ENCODE measurements around the gene PLA2G3. TPM values are rescaled to one million over a fixed set of nuclear protein-coding genes. Genes with fewer than 3 reads are reported as not detected.

The PLA2G3 gene
- total and polyA plus RNA-seq, 2 experiments from 2014 or later, result 18.0 to 34.5 TPM

GRCh38 chr22:31179345-31179744 is 39.0 kb upstream of the PLA2G3 start:
- H2AFZ ChIP-seq, result no peak overlapping the region
- no peak for TF ChIP-seq ZNF462 (CRISPR knock-in tag; IDR thresholded peaks at IDR 0.05)
- TF ChIP-seq, protein P1, sequence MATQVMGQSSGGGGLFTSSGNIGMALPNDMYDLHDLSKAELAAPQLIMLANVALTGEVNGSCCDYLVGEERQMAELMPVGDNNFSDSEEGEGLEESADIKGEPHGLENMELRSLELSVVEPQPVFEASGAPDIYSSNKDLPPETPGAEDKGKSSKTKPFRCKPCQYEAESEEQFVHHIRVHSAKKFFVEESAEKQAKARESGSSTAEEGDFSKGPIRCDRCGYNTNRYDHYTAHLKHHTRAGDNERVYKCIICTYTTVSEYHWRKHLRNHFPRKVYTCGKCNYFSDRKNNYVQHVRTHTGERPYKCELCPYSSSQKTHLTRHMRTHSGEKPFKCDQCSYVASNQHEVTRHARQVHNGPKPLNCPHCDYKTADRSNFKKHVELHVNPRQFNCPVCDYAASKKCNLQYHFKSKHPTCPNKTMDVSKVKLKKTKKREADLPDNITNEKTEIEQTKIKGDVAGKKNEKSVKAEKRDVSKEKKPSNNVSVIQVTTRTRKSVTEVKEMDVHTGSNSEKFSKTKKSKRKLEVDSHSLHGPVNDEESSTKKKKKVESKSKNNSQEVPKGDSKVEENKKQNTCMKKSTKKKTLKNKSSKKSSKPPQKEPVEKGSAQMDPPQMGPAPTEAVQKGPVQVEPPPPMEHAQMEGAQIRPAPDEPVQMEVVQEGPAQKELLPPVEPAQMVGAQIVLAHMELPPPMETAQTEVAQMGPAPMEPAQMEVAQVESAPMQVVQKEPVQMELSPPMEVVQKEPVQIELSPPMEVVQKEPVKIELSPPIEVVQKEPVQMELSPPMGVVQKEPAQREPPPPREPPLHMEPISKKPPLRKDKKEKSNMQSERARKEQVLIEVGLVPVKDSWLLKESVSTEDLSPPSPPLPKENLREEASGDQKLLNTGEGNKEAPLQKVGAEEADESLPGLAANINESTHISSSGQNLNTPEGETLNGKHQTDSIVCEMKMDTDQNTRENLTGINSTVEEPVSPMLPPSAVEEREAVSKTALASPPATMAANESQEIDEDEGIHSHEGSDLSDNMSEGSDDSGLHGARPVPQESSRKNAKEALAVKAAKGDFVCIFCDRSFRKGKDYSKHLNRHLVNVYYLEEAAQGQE (IDR thresholded peaks at IDR 0.05; ENCODE audit: unreplicated experiment), result no peak
- TF ChIP-seq, protein P2, sequence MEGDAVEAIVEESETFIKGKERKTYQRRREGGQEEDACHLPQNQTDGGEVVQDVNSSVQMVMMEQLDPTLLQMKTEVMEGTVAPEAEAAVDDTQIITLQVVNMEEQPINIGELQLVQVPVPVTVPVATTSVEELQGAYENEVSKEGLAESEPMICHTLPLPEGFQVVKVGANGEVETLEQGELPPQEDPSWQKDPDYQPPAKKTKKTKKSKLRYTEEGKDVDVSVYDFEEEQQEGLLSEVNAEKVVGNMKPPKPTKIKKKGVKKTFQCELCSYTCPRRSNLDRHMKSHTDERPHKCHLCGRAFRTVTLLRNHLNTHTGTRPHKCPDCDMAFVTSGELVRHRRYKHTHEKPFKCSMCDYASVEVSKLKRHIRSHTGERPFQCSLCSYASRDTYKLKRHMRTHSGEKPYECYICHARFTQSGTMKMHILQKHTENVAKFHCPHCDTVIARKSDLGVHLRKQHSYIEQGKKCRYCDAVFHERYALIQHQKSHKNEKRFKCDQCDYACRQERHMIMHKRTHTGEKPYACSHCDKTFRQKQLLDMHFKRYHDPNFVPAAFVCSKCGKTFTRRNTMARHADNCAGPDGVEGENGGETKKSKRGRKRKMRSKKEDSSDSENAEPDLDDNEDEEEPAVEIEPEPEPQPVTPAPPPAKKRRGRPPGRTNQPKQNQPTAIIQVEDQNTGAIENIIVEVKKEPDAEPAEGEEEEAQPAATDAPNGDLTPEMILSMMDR (conservative IDR thresholded peaks at IDR 0.05; ENCODE audit: low read depth in 2 of 2), result no peak
- TF ChIP-seq, protein P3, sequence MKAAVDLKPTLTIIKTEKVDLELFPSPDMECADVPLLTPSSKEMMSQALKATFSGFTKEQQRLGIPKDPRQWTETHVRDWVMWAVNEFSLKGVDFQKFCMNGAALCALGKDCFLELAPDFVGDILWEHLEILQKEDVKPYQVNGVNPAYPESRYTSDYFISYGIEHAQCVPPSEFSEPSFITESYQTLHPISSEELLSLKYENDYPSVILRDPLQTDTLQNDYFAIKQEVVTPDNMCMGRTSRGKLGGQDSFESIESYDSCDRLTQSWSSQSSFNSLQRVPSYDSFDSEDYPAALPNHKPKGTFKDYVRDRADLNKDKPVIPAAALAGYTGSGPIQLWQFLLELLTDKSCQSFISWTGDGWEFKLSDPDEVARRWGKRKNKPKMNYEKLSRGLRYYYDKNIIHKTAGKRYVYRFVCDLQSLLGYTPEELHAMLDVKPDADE (IDR thresholded peaks at IDR 0.05), result no peak
- no peak for TF ChIP-seq POLR2AphosphoS5 (IDR thresholded peaks at IDR 0.05; ENCODE audit: low read depth)
- TF ChIP-seq NANOG (IDR thresholded peaks at IDR 0.05; ENCODE audit: borderline replicate concordance), result no peak
- no peak for TF ChIP-seq ZNF331 (CRISPR knock-in tag; IDR thresholded peaks at IDR 0.05; ENCODE audit: low read depth)
- TF ChIP-seq ZNF114 (CRISPR knock-in tag; IDR thresholded peaks at IDR 0.05), result no peak
- TF ChIP-seq JUNB (IDR thresholded peaks at IDR 0.05; ENCODE audit: unreplicated experiment), result no peak
- TF ChIP-seq EZH2 (IDR thresholded peaks at IDR 0.05; ENCODE audit: low read depth, unreplicated experiment), result no peak
- no peak for TF ChIP-seq CREB1 (CRISPR knock-in tag; IDR thresholded peaks at IDR 0.05; ENCODE audit: low read depth)
- no peak for TF ChIP-seq STAT1 (IDR thresholded peaks at IDR 0.05; ENCODE audit: unreplicated experiment)
- TF ChIP-seq EZH2phosphoT487 (IDR thresholded peaks at IDR 0.05; ENCODE audit: unreplicated experiment), result no peak
- no peaks in the 10 kb centered on the region for H4K20me1 ChIP-seq (replicated peaks; ENCODE audit: insufficient read depth)

More at GRCh38 chr22:31179345-31179744, 39.0 kb upstream of the PLA2G3 start:
- Histone ChIP-seq H3K27ac (ENCODE audit: low read depth) (no peak overlapping the region), H3K9me2 (ENCODE audit: insufficient read depth) (no peaks in the 10 kb centered on the region), H3F3A (replicated peaks; ENCODE audit: low read depth) (no peaks in the 10 kb centered on the region), H3K4me3 (no peak overlapping the region), H3K27me3 (ENCODE audit: insufficient read depth) (no peaks in the 10 kb centered on the region), H3K4me1 (ENCODE audit: insufficient read depth) (no peaks in the 10 kb centered on the region), H3K36me3 (ENCODE audit: insufficient read depth) (no peaks in the 10 kb centered on the region), H3K4me2 (no peak overlapping the region), H3K79me2 (replicated peaks; ENCODE audit: insufficient read depth) (peaks cover 8% of the 10 kb centered on the region; the same call in 1 of the 2 replicates)
- Mint-ChIP-seq H3K36me3 (ENCODE audit: low read depth) (peaks cover 19% of the 10 kb centered on the region; the same call in 2 of the 3 replicates), H3K4me1 (no peaks in the 10 kb centered on the region), H3K9me3 (peaks cover 11% of the 10 kb centered on the region), H3K27me3 (ENCODE audit: insufficient read depth, low read depth, poor library complexity) (no peaks in the 10 kb centered on the region), H3K4me3 (no peak overlapping the region), H3K27ac (no peak overlapping the region)
- ATAC-seq (no peak), DNase-seq (ENCODE audit: low spot score) (no peak)

Measured in GM23338 (cell line).